Fibroblast of villous mesenchyme (primary cell): ENCODE measurements around the gene ABHD10. TPM values are rescaled to one million over a fixed set of nuclear protein-coding genes. Genes with fewer than 3 reads are reported as not detected.

Source experiments
- DNase-seq: peaks from one replicate; pipeline ENCODE4 v3.0.0-alpha.2; 2010; ENCODE audit warnings: low read depth
- H3K4me3 ChIP-seq: 2 replicates; pipeline ENCODE4 v1.5.1; 2011; ENCODE audit warnings: low read depth, mild to moderate bottlenecking, low read length
- CTCF ChIP-seq: IDR thresholded peaks from 2 replicates; pipeline ENCODE4 v1.5.1; 2012; ENCODE audit warnings: low read depth, mild to moderate bottlenecking, low read length; ENCODE audit not compliant: insufficient read depth
- total RNA-seq: library from RNA; depleted of rRNA; stranded (reverse); fragments of >200 nt; gene quantifications from 2 replicates; pipeline ENCODE4 v1.2.3, GENCODE V29; 2012

The ABHD10 gene
- total RNA-seq: 20.3 and 38.0 TPM in 2 replicates

DNA sequence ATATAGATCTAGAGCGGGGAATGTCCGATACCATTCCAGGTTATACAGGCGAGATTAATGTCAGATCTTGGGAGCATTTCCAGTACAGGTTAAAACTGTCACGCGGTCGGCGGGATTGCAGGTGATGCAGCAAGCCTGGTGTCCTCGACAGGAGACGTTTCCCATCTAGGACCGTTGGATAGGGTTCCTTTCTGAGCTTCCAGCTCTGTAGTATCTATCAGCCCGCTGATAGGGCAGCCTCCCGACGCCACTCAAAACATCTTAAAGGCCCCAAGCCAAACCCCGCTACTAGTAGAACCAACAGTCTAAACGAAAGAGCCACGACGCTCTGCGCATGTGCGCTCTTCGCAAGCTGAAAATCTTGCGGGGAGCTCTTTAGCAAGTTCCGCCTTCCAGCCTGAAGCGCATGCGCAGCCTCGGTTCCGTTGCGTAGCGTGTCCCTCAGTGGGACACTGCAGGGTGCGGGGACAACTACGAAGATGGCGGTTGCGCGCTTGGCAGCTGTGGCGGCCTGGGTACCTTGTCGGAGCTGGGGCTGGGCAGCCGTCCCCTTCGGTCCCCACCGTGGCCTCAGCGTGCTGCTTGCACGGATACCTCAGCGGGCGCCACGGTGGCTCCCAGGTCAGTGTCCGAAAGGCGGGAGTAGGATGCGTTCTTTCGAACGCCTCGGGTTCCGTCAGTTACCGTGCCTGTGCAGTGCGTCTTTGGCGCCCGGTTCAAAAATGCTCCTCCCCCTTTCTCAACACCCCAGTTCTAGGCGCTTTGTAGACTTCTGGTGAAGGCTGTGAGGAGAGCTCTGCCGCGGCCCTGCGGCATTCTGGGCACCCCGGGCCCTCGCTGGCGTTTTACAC, at the start of gene ABHD10:
ABHD10 (plus strand) TSS at position 444 of the 851 bp plus-strand sequence; CDS start at position 480, 36 bp downstream.
- DNase-seq: peak; percentile 98
- TF ChIP-seq CTCF: no peak
- H3K4me3 ChIP-seq: peak within 1 kb of the TSS; percentile 86

- no peak for DNase-seq
- H3K4me3 ChIP-seq: no peak overlapping the region
- no peak for TF ChIP-seq CTCF
Observed at GRCh38 chr3:111929484-111929883, 49.3 kb upstream of the ABHD10 start.

DNA sequence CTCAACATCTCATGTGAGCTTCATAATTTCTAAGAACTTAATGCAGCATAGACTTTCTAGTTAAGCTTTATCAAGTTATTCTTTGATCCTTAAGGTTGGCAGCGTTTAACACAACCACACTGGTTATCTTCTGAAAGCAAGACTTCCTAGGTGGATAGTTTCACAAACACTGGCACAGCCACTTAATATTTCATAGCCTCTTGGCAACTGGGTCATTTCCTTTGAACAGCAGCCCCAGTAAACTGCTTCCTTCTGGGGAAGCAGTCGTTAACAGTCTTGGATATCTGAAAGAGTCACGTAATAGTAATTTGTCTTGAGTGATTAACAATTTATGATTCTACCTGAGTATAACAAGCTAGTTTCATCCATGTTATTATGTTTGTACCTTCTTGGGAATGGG, 45.9 kb upstream of the ABHD10 start:
- no peak for DNase-seq
- no peak overlapping the region for H3K4me3 ChIP-seq

DNA sequence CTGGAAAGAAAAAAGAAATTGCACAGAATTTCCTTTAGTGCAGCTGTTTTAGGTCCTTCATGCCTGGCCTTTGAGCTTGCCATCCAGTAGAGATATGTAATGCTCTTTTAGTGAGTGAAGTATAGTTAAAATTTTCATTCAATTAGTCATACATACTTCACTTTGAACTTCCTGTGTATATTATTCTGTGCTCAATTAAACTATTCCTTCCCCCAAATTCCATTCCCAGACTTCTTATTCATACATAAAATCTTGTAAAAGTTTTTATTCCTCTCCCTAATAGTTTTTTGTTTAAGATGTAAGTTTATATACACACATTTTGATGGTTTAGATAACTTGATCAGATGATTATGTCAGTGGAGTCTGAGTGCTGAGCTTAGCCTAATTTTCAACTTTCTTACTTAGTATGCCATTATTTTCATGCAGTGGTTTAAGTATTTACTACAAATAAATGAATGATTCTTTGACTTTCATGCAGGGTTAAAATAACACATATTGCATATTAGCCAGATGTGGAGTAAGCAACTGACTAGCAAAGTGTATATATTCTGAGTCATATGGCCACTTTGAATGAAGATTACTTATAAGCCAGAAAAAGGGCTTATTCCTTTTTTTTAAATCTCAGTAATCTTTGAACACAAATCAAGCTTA, 42.5 kb upstream of the ABHD10 start:
- no peak overlapping the region for H3K4me3 ChIP-seq
- DNase-seq: peak; percentile 77
- TF ChIP-seq CTCF: no peak

More for the DNA sequence above, 45.9 kb upstream of the ABHD10 start:
- TF ChIP-seq CTCF: no peak

- no peak overlapping the region for H3K4me3 ChIP-seq
- no peak for TF ChIP-seq CTCF
- DNase-seq: peak; percentile 42
Observed at GRCh38 chr3:111936967-111937366, 41.9 kb upstream of the ABHD10 start.

- DNase-seq: peak; percentile 50
- TF ChIP-seq CTCF: no peak
- no peak overlapping the region for H3K4me3 ChIP-seq
Observed at GRCh38 chr3:111937871-111938270, 41.0 kb upstream of the ABHD10 start.
